Measurements from ENCODE around the gene ACTN4. TPM values are rescaled to one million over a fixed set of nuclear protein-coding genes. Genes with fewer than 3 reads are reported as not detected.

ACTN4 gene
- total and polyA plus RNA-seq, 2 donors (not counting 3 experiments of a cell fraction or from before 2014, with no cell fraction given), result 313 to 748 TPM

DNA sequence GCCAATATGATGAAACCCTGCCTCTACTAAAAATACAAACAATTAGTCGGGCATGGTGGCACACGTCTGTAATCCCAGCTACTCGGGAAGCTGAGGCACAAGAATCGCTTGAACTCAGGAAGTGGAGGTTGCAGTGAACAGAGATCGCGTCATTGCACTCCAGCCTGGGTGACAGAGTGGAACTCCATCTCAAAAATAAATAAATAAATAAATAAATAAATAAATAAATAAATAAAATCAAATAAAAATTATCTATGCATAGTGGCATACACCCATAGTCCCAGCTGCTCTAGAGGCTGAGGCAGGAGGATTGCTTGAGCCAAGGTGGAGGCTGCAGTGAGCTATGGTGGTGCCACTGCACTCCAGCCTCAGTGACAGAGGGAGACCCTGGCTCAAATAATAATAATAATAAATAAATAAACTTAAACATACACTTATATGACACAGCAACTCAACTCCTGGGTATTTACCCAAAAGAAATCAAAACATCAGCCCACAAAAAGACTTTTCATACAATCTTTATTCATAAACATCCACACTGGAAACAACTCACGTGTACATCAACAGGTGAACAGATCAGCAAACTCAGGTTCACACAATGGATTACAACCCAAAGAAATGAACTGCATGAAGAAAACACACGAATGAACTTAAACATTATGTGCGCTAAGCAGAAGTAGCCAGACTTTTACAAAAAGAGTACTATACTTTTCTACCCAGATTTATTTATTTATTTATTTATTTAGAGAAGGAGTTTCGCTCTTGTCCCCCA, 119.0 kb downstream of the ACTN4 start:
- POLR2A ChIA-PET, result no interaction called here
- TF ChIP-seq GATA2 (IDR thresholded peaks at IDR 0.05; ENCODE audit: insufficient read depth, insufficient read length, low read depth, low read length) (no peak), POLR2A (IDR thresholded peaks at IDR 0.05; ENCODE audit: low read depth, low read length) (no peak), JUN (IDR thresholded peaks at IDR 0.05; ENCODE audit: borderline replicate concordance, insufficient read depth, insufficient read length, low read depth) (no peak)
- intact Hi-C loops (cut with micrococcal nuclease), result loop anchor here (5.0 kb wide), 1 partner anchor 66 kb away; the partner anchor contains the start of gene ECH1
- no peaks in the 10 kb centered on the region for H4K20me1 ChIP-seq (replicated peaks; ENCODE audit: control insufficient read depth, extremely low read depth, insufficient read depth, low read length)
- no peak for DNase-seq (ENCODE audit: low read depth, low spot score)
- H3K27ac ChIP-seq (ENCODE audit: insufficient read depth, low read depth, low read length), result no peak overlapping the region
- H3K9me3 ChIP-seq (replicated peaks; ENCODE audit: control insufficient read depth, insufficient read depth, low read length), result no peaks in the 10 kb centered on the region
- dilution Hi-C loops (cut with MboI; ENCODE audit: extremely low pct_ligation_motif_present, low sequenced_read_pairs), result no loop called here
- H3K36me3 ChIP-seq (ENCODE audit: control insufficient read depth in 2 of 2, extremely low read depth in 1 of 2, insufficient read depth in 2 of 2, low read length in 2 of 2), result no peaks in the 10 kb centered on the region
- CTCF ChIA-PET, result interaction anchor here (0.9 kb wide), 1 partner anchor 65 kb away, joined by 3 read pairs; the partner anchor contains the start of gene ECH1
- H3K9ac ChIP-seq (replicated peaks; ENCODE audit: extremely low read depth, insufficient read depth, low read length), result no peak overlapping the region
- H3K9me1 ChIP-seq (replicated peaks; ENCODE audit: control insufficient read depth, extremely low read depth, insufficient read depth, low read length), result no peaks in the 10 kb centered on the region
- no peak overlapping the region for H3K4me2 ChIP-seq (ENCODE audit: insufficient read depth, low read length)
- H3K4me3 ChIP-seq (replicated peaks in 1 of 3; ENCODE audit: insufficient read depth in 1 of 3, low read depth in 1 of 3, low read length in 3 of 3), result no peak overlapping the region
- H2AFZ ChIP-seq (ENCODE audit: low read depth, low read length), result no peak overlapping the region
- H3K79me2 ChIP-seq (ENCODE audit: control insufficient read depth, insufficient read depth, low read length), result no peaks in the 10 kb centered on the region
- H3K4me1 ChIP-seq (ENCODE audit: control insufficient read depth, extremely low read depth, insufficient read depth, low read length), result peaks cover 4% of the 10 kb centered on the region
- FAIRE-seq, result peak; percentile 54
- no peaks in the 10 kb centered on the region for H3K27me3 ChIP-seq (ENCODE audit: control insufficient read depth in 2 of 2, insufficient read depth in 2 of 2, low read length in 2 of 2)
- BruUV-seq (replicated peaks), result no TSS peak

DNA sequence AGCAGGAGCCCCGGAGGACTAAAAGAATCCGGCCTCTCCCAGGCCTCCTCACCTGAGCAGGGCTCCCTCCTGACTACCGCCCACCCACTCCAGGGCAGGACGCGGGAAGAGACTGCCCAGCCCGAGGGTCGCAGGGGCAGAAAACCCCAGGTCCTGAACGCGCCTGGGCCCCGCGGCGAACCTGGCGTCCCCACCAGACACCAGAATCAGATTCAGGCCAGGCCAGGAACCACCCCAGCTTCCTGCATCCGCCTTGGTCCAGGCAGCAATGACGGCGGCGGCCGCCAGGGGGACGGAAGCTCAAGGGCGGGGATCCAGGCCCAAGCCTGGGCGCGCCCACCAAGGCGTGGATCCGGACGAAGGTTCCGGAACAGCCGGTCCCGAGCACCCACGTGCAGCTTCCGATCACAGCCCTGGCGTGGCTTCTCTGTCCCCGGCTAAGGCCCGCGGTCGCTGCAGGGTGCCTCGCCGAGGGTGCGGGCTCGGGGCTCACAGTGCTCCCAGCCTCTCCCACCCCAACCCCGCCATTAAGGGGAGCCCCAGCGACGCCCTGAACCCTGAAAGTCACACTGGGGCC, 122.3 kb downstream of the ACTN4 start:
- no peak for TF ChIP-seq POLR2A (IDR thresholded peaks at IDR 0.05; ENCODE audit: low read depth, low read length)
- TF ChIP-seq, protein P1, sequence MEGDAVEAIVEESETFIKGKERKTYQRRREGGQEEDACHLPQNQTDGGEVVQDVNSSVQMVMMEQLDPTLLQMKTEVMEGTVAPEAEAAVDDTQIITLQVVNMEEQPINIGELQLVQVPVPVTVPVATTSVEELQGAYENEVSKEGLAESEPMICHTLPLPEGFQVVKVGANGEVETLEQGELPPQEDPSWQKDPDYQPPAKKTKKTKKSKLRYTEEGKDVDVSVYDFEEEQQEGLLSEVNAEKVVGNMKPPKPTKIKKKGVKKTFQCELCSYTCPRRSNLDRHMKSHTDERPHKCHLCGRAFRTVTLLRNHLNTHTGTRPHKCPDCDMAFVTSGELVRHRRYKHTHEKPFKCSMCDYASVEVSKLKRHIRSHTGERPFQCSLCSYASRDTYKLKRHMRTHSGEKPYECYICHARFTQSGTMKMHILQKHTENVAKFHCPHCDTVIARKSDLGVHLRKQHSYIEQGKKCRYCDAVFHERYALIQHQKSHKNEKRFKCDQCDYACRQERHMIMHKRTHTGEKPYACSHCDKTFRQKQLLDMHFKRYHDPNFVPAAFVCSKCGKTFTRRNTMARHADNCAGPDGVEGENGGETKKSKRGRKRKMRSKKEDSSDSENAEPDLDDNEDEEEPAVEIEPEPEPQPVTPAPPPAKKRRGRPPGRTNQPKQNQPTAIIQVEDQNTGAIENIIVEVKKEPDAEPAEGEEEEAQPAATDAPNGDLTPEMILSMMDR (IDR thresholded peaks at IDR 0.05; ENCODE audit: extremely low read depth in 1 of 2, insufficient read depth in 1 of 2, low read depth in 1 of 2, low read length in 2 of 2), result peak; percentile 79 to 84
- TF ChIP-seq POLR2AphosphoS5 (IDR thresholded peaks at IDR 0.05; ENCODE audit: insufficient read depth, low read depth, low read length), result peak; percentile 77
- TF ChIP-seq, protein P2, sequence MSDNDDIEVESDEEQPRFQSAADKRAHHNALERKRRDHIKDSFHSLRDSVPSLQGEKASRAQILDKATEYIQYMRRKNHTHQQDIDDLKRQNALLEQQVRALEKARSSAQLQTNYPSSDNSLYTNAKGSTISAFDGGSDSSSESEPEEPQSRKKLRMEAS (IDR thresholded peaks at IDR 0.05; ENCODE audit: insufficient read depth, insufficient read length), result peak; percentile 70
- TF ChIP-seq MYC (IDR thresholded peaks at IDR 0.05; ENCODE audit: low read depth, low read length), result peak; percentile 36
- no peak for TF ChIP-seq GATA2 (IDR thresholded peaks at IDR 0.05; ENCODE audit: insufficient read depth, insufficient read length, low read depth, low read length)
- Histone ChIP-seq H4K20me1 (replicated peaks; ENCODE audit: control insufficient read depth, extremely low read depth, insufficient read depth, low read length) (no peaks in the 10 kb centered on the region), H2AFZ (ENCODE audit: low read depth, low read length) (peak overlapping the region; percentile 95), H3K9me3 (replicated peaks; ENCODE audit: control insufficient read depth, insufficient read depth, low read length) (no peaks in the 10 kb centered on the region), H3K27me3 (ENCODE audit: control insufficient read depth in 2 of 2, insufficient read depth in 2 of 2, low read length in 2 of 2) (no peaks in the 10 kb centered on the region), H3K36me3 (ENCODE audit: control insufficient read depth in 2 of 2, extremely low read depth in 1 of 2, insufficient read depth in 2 of 2, low read length in 2 of 2) (no peaks in the 10 kb centered on the region), H3K27ac (ENCODE audit: insufficient read depth, low read depth, low read length) (no peak overlapping the region), H3K79me2 (ENCODE audit: control insufficient read depth, insufficient read depth, low read length) (no peaks in the 10 kb centered on the region), H3K9ac (replicated peaks; ENCODE audit: extremely low read depth, insufficient read depth, low read length) (peak overlapping the region; percentile 55), H3K4me2 (ENCODE audit: insufficient read depth, low read length) (no peak overlapping the region), H3K4me3 (replicated peaks in 1 of 3; ENCODE audit: insufficient read depth in 1 of 3, low read depth in 1 of 3, low read length in 3 of 3) (peak overlapping the region in 1 of 3 experiments; percentile 18), H3K9me1 (replicated peaks; ENCODE audit: control insufficient read depth, extremely low read depth, insufficient read depth, low read length) (no peaks in the 10 kb centered on the region), H3K4me1 (ENCODE audit: control insufficient read depth, extremely low read depth, insufficient read depth, low read length) (peaks cover 4% of the 10 kb centered on the region)
- POLR2A ChIA-PET, result interaction anchor here (1.0 kb wide), 1 partner anchor 80 kb away, joined by 5 read pairs; no protein-coding TSS in a partner anchor
- FAIRE-seq (peak; percentile 96), DNase-seq (ENCODE audit: low read depth, low spot score) (peak; percentile 70)
- intact Hi-C loops (cut with micrococcal nuclease), result loop anchor here (2.0 to 5.0 kb wide), 2 partner anchors 63 to 79 kb away; partner anchors contain the start of genes ECH1 and HNRNPL
- CTCF ChIA-PET, result interaction anchor here (0.6 to 1.7 kb wide), 30 partner anchors 9 to 367 kb away, joined by 3 to 24 read pairs (median 5); partner anchors contain the start of genes ECH1, FAM98C, LGALS4 and MRPS12
- dilution Hi-C loops (cut with MboI; ENCODE audit: extremely low pct_ligation_motif_present, low sequenced_read_pairs), result no loop called here
- BruUV-seq (replicated peaks), result no TSS peak
